ENCODE results near the gene ZNF700. TPM values are rescaled to one million over a fixed set of nuclear protein-coding genes. Genes with fewer than 3 reads are reported as not detected.
A peak's percentile ranks its signal among the peaks of the same experiment; 100 is the strongest.
"Not testable (repeated sequence)": the region's sequence is repeated elsewhere in the genome, so short reads cannot be mapped to it uniquely, and the experiment has no call there.

Gene ZNF700
- total RNA-seq, 2 experiments from 2014 or later: 13.3 to 14.5 TPM

- no peak for DNase-seq
- Mint-ChIP-seq H3K4me1 (peaks cover 27% of the 10 kb centered on the region), H3K27ac (peak overlapping the region; percentile 92), H3K4me3 (peak overlapping the region; percentile 86), H3K36me3 (ENCODE audit: low read depth) (peaks cover 10% of the 10 kb centered on the region), H3K27me3 (no peaks in the 10 kb centered on the region), H3K9me3 (ENCODE audit: low read depth) (peaks cover 2% of the 10 kb centered on the region)
- intact Hi-C loops (cut with DNase I, micrococcal nuclease): loop anchor here (2.0 to 5.0 kb wide), 4 partner anchors 68 to 743 kb away; partner anchors contain the start of genes TRIR (in 1 of the 2) and ZNF440 (in 1 of the 2)
- ChIA-PET POLR2A (interaction anchor here (0.6 to 2.4 kb wide), 4 partner anchors 24 to 77 kb away, joined by 3 to 18 read pairs (median 6); partner anchors contain the start of genes ZNF433, ZNF700 and ZNF763), CTCF (interaction anchor here (0.6 to 5.1 kb wide), 12 partner anchors 8 to 574 kb away, joined by 3 to 44 read pairs (median 6); partner anchors contain the start of genes ZNF20, ZNF491, ZNF700 and ZNF763)
- ATAC-seq: no peak
Observed at GRCh38 chr19:11989112-11989456, 64.2 kb downstream of the ZNF700 start.

GRCh38 chr19:11991921-11992320, 67.0 kb downstream of the ZNF700 start:
- H3K9me3 Mint-ChIP-seq (ENCODE audit: low read depth); H3K4me3 Mint-ChIP-seq; H3K27ac Mint-ChIP-seq; DNase-seq; H3K27me3 Mint-ChIP-seq; intact Hi-C loops (cut with DNase I, micrococcal nuclease); ATAC-seq: not testable (repeated sequence)
- ChIA-PET POLR2A (interaction anchor here (0.6 kb wide), 1 partner anchor 93 kb away, joined by 7 read pairs; no protein-coding TSS in a partner anchor), CTCF (interaction anchor here (0.6 to 2.3 kb wide), 5 partner anchors 28 to 193 kb away, joined by 3 to 12 read pairs (median 4); partner anchors contain the start of gene ZNF763)
- Mint-ChIP-seq H3K36me3 (ENCODE audit: low read depth) (peaks cover 14% of the 10 kb centered on the region), H3K4me1 (peaks cover 37% of the 10 kb centered on the region)

- H3K36me3 Mint-ChIP-seq (ENCODE audit: low read depth): peaks cover 25% of the 10 kb centered on the region
- no peak overlapping the region for H3K4me3 Mint-ChIP-seq
- intact Hi-C loops (cut with DNase I, micrococcal nuclease): no loop called here
- DNase-seq (no peak), ATAC-seq (no peak)
- H3K4me1 Mint-ChIP-seq: peaks cover 40% of the 10 kb centered on the region
- no peaks in the 10 kb centered on the region for H3K9me3 Mint-ChIP-seq (ENCODE audit: low read depth)
- H3K27ac Mint-ChIP-seq: no peak overlapping the region
- ChIA-PET POLR2A (no interaction called here), CTCF (interaction anchor here (0.5 to 0.6 kb wide), 2 partner anchors 21 to 116 kb away, joined by 3 read pairs; no protein-coding TSS in a partner anchor)
- no peaks in the 10 kb centered on the region for H3K27me3 Mint-ChIP-seq
Observed at GRCh38 chr19:11995174-11995573, 70.3 kb downstream of the ZNF700 start.

Other genes with a start within 250 kb of the ZNF700 start
- gene ZNF823, start 186.2 kb upstream of the ZNF700 start, total RNA-seq: 1 to 10 TPM; 2.9 to 3.0 TPM
- 1 to 10 TPM; 4.3 to 5.0 TPM for gene ZNF441, start 158.1 kb upstream of the ZNF700 start, total RNA-seq
- gene ZNF491, start 126.6 kb upstream of the ZNF700 start, total RNA-seq: 1 to 10 TPM in 1 of 2 experiments, under 1 TPM in 1; 0.60 to 1.2 TPM
- gene ZNF440, start 110.8 kb upstream of the ZNF700 start, total RNA-seq: 1 to 10 TPM; 7.0 to 7.7 TPM
- gene ZNF439, start 76.4 kb upstream of the ZNF700 start, total RNA-seq: 10 to 100 TPM; 10.4 to 11.4 TPM
- 1 to 10 TPM; 2.4 to 2.5 TPM for gene ZNF69, start 37.3 kb upstream of the ZNF700 start, total RNA-seq
- gene ZNF763, start 39.9 kb downstream of the ZNF700 start, total RNA-seq: 1 to 10 TPM; 1.1 to 1.2 TPM
- 1 to 10 TPM; 1.2 to 1.5 TPM for gene ZNF433, start 110.6 kb downstream of the ZNF700 start, total RNA-seq
- gene ZNF878, start 127.9 kb downstream of the ZNF700 start, total RNA-seq: 1 to 10 TPM; 1.1 TPM
- 1 to 10 TPM; 4.4 to 5.5 TPM for gene ZNF844, start 139.6 kb downstream of the ZNF700 start, total RNA-seq
- 1 to 10 TPM; 3.2 to 3.3 TPM for gene ZNF20, start 215.2 kb downstream of the ZNF700 start, total RNA-seq
- 1 to 10 TPM; 3.8 to 5.5 TPM for gene ZNF625, start 231.6 kb downstream of the ZNF700 start, total RNA-seq
- gene ZNF136, start 238.0 kb downstream of the ZNF700 start, total RNA-seq: 10 to 100 TPM; 11.7 to 12.9 TPM